Activated CD8-positive, alpha-beta T cell treated with anti-CD3 and anti-CD28 coated beads for 36 hours (primary cell): ENCODE results near the gene CPA1. TPM values are rescaled to one million over a fixed set of nuclear protein-coding genes. Genes with fewer than 3 reads are reported as not detected.

Experiments
- ATAC-seq: fragments of 200-7000 bp; cut with Tn5 transposase; one replicate; pipeline ENCODE4 v1.10.0; 2021; ENCODE audit warnings: mild to moderate bottlenecking, moderate library complexity
- CTCF ChIA-PET: fragments of 350-600 bp; sonication (Branson Sonifier 250); formaldehyde crosslinking; loops from one replicate; lab custom pipeline; 2021; ENCODE audit warnings: antibody characterized with exemption; lab: Charles Lee
- POLR2A ChIA-PET: fragments of 350-600 bp; sonication (Branson Sonifier 250); formaldehyde crosslinking; loops from one replicate; lab custom pipeline; 2021; ENCODE audit warnings: antibody characterized with exemption; lab: Charles Lee
- DNase-seq: peaks from one replicate; pipeline ENCODE4 v3.0.0-alpha.2; 2020
- H3K27ac Mint-ChIP-seq: one replicate; pipeline ENCODE4 v1.8.0; 2021; ENCODE audit warnings: mild to moderate bottlenecking, mixed read lengths
- H3K27me3 Mint-ChIP-seq: one replicate; pipeline ENCODE4 v1.8.0; 2021; ENCODE audit warnings: mixed read lengths
- H3K36me3 Mint-ChIP-seq: one replicate; pipeline ENCODE4 v1.8.0; 2021; ENCODE audit warnings: low read depth, mixed read lengths
- H3K4me1 Mint-ChIP-seq: one replicate; pipeline ENCODE4 v1.8.0; 2021; ENCODE audit warnings: low read depth, mixed read lengths
- H3K4me3 Mint-ChIP-seq: one replicate; pipeline ENCODE4 v1.8.0; 2021; ENCODE audit warnings: mild to moderate bottlenecking, moderate library complexity, mixed read lengths
- H3K9me3 Mint-ChIP-seq: one replicate; pipeline ENCODE4 v1.8.0; 2021; ENCODE audit warnings: mixed read lengths
- CTCF ChIP-seq: fragments of 200-600 bp; IDR thresholded peaks from one replicate; pipeline ENCODE4 v1.8.0; 2022; ENCODE audit warnings: antibody characterized with exemption, mild to moderate bottlenecking
- intact Hi-C: fragments of 100-400 bp; cut with micrococcal nuclease; formaldehyde crosslinking; loops from one replicate; pipeline ENCODE4 v1.10.0; 2022
- total RNA-seq, 2 experiments: library from RNA; stranded (reverse); gene quantifications; one replicate each; pipeline ENCODE4 v1.2.3, GENCODE V29; 2021

Gene CPA1
- total RNA-seq, 2 experiments from 2014 or later, result not detected

DNA sequence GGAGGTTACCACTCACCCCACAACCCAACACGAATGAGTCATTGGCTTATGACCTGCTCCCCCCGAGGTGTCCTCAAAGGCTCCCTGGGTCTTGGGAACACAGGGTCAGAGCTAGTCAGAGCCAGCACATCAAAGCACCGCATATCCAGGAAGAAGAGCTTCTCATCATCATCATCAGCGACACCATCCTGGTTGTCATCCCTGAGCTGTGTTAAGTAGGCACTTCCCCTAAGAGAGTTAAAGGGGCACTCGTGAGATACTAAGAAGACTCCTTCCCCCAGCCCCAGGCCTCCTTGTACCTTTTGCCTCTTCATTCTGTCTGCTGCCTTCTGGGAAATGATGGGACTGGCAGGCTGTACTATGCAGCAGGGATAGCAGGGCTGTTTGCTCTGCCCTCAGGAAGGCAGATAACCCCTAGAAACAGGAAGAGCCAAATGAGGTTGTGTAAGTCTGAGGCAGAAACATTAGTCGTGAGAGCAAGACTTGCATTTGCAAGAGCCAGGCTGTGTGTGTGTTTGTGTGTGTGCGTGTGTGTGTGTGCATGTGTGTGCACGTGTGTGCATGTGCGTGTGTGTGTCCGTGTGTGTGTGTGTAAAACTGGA lies 11.1 kb upstream of the CPA1 start:
- H3K9me3 Mint-ChIP-seq, result peaks cover 3% of the 10 kb centered on the region
- ChIA-PET CTCF (interaction anchor here (1.0 kb wide), 1 partner anchor 73 kb away, joined by 3 read pairs; no protein-coding TSS in a partner anchor), POLR2A (no interaction called here)
- H3K4me3 Mint-ChIP-seq, result no peak overlapping the region
- intact Hi-C loops, result no loop called here
- no peaks in the 10 kb centered on the region for H3K27me3 Mint-ChIP-seq
- peak; percentile 12 for DNase-seq
- H3K27ac Mint-ChIP-seq, result no peak overlapping the region
- H3K4me1 Mint-ChIP-seq, result peaks cover 25% of the 10 kb centered on the region
- TF ChIP-seq CTCF, result no peak
- no peaks in the 10 kb centered on the region for H3K36me3 Mint-ChIP-seq
- peak; percentile 19 for ATAC-seq

DNA sequence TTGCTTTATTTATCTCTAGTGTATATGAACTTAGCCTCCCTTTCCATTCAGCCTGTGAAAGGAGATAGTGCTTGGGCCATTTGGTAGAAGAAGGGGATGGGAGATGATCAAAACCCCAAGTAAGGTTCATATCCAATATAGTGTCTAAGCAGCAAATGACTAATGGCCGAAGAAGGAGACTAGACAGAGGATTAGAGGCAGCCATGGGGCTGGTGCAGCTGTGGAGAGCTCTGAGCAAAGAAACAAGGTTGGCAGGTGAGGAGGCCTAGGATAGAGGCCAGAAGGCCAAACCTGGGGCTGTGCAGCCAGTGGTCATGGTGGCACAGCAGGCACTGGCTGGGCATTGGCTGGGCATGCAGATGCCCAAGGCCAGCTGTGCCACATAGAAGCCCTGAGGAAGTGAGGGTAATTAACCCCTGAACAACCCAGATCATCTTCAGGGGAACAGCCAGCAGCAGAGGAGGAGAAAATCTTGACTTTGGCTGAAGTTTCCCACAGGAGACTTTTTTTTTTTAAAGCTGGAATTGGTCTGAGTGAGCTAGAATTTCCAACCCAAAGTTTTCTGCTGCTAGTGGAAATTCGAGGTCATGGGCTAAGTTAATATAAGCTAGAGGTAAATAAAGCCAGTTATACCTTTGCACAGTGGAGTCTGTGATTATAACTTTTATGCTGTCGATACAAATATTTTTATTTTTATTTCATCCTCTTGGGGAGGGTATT lies 10.3 kb upstream of the CPA1 start:
- intact Hi-C loops, result no loop called here
- Mint-ChIP-seq H3K27ac (no peak overlapping the region), H3K4me1 (peaks cover 25% of the 10 kb centered on the region), H3K4me3 (no peak overlapping the region), H3K36me3 (no peaks in the 10 kb centered on the region), H3K27me3 (no peaks in the 10 kb centered on the region), H3K9me3 (peaks cover 3% of the 10 kb centered on the region)
- ATAC-seq, result no peak
- ChIA-PET POLR2A (interaction anchor here (1.5 kb wide), 1 partner anchor 22 kb away, joined by 4 read pairs; no protein-coding TSS in a partner anchor), CTCF (no interaction called here)
- no peak for TF ChIP-seq CTCF
- no peak for DNase-seq

DNA sequence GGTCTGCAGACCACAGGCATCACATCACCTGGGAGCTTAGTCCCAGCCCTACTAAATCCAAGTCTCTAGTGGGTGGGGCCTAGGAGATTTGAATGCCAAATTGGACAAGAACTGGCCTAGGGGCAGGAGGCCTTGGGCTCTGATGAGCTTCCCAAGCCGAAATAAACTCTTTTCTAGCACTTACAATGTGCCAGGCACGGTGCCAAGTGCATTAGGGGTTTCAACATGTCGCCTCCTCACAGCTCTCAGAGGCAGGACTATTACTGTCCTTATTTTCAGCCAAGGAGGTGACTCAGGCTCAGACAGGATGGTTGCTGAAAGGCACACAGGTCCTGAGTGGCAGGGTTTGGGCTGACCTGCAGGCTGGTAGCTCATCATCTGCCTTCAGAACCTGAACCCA lies 9.2 kb upstream of the CPA1 start:
- Mint-ChIP-seq H3K27ac (no peak overlapping the region), H3K36me3 (no peaks in the 10 kb centered on the region), H3K4me3 (no peak overlapping the region), H3K9me3 (peaks cover 5% of the 10 kb centered on the region), H3K4me1 (peaks cover 20% of the 10 kb centered on the region), H3K27me3 (no peaks in the 10 kb centered on the region)
- ChIA-PET CTCF (no interaction called here), POLR2A (interaction anchor here (0.6 to 1.5 kb wide), 2 partner anchors 21 to 434 kb away, joined by 3 to 4 read pairs; no protein-coding TSS in a partner anchor)
- TF ChIP-seq CTCF, result no peak
- intact Hi-C loops, result no loop called here
- ATAC-seq (no peak), DNase-seq (no peak)

DNA sequence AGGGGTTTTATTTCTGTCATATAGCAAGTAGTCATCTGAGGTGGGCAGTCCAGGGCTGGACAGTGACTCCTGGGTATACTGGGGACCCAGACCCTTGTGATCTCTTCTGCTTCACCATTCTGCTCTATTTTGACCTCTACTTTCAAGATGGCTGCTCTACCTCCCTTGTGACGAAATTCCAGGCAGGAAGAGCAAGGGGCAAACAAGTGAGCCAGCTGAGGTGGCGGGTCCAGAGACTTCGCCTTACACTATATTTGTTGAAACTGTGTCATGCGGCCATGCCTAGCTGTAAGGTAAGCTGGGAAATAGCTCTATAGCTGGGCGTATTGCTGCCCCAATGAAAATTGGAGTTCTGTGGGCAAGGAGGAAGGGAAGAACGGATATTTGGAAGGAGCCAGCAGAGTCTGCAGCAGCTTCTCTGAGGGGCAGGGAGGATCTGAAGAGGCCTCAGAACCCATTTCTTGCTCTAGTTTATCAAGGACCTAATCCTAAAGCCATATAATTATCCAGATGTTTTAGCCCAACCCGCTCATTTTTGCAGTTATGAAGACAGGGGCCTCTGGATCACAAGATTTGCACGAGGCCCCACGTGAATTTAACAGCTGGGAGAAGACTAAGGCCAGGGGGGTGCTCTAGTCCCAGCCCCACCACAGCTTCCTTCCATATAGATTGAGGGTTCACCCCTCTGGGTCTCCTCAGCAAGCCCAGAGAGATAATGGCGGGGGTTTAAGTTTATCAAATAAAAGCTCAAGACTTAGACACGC lies 7.7 kb upstream of the CPA1 start:
- peaks cover 11% of the 10 kb centered on the region for H3K4me1 Mint-ChIP-seq
- no peaks in the 10 kb centered on the region for H3K27me3 Mint-ChIP-seq

More for the DNA sequence above, 7.7 kb upstream of the CPA1 start:
- Mint-ChIP-seq H3K9me3 (peaks cover 8% of the 10 kb centered on the region), H3K4me3 (no peak overlapping the region), H3K36me3 (no peaks in the 10 kb centered on the region), H3K27ac (no peak overlapping the region)
- intact Hi-C loops, result no loop called here
- no peak for DNase-seq
- CTCF ChIA-PET, result no interaction called here
- no peak for ATAC-seq
- POLR2A ChIA-PET, result interaction anchor here (0.6 kb wide), 1 partner anchor 119 kb away, joined by 3 read pairs; the partner anchor contains the start of gene MEST
- no peak for TF ChIP-seq CTCF
